Fibroblast of lung (primary cell): Measurements from ENCODE around the gene EGLN2. TPM values are rescaled to one million over a fixed set of nuclear protein-coding genes. Genes with fewer than 3 reads are reported as not detected.
"Not testable (repeated sequence)": the region's sequence is repeated elsewhere in the genome, so short reads cannot be mapped to it uniquely, and the experiment has no call there.

Experiments
- DNase-seq, 2 donors: peaks; one replicate each; pipeline versions ENCODE4 v3.0.0 to v3.0.0-alpha.2; 2010; ENCODE audit warnings: low read depth in 2 of 2
- H2AFZ ChIP-seq: 2 replicates; pipeline ENCODE4 v1.5.1; 2012; ENCODE audit warnings: low read length, control low read depth, inconsistent platforms
- H3K27ac ChIP-seq: 2 replicates; pipeline ENCODE4 v1.5.1; 2011; ENCODE audit warnings: low read length, control low read depth; ENCODE audit not compliant: insufficient read depth
- H3K27me3 ChIP-seq: 2 replicates; pipeline ENCODE4 v1.5.1; 2011; ENCODE audit warnings: mild to moderate bottlenecking, low read length; ENCODE audit not compliant: control insufficient read depth, insufficient read depth
- H3K36me3 ChIP-seq: 2 replicates; pipeline ENCODE4 v1.5.1; 2011; ENCODE audit warnings: low read length; ENCODE audit not compliant: control insufficient read depth, insufficient read depth
- H3K4me1 ChIP-seq: 2 replicates; pipeline ENCODE4 v1.5.1; 2011; ENCODE audit warnings: low read length; ENCODE audit not compliant: control insufficient read depth, insufficient read depth; ENCODE audit errors: extremely low read depth
- H3K4me2 ChIP-seq: 2 replicates; pipeline ENCODE4 v1.5.1; 2011; ENCODE audit warnings: low read length, control low read depth; ENCODE audit not compliant: insufficient read depth; ENCODE audit errors: extremely low read depth
- H3K4me3 ChIP-seq, 4 experiments: fragments of 200-600 bp in 1 of 4; sonication (generic) in 1 of 4; replicated peaks in 1 of 4; 2 replicates each; pipeline ENCODE4 v1.5.1; 2011 to 2016; ENCODE audit warnings: low read length in 4 of 4, low read depth in 3 of 4, mild to moderate bottlenecking in 3 of 4, control low read depth in 2 of 4, inconsistent platforms in 1 of 4, mixed read lengths in 1 of 4; ENCODE audit not compliant: insufficient read depth in 1 of 4; ENCODE audit errors: control extremely low read depth in 1 of 4
- H3K79me2 ChIP-seq: 2 replicates; pipeline ENCODE4 v1.5.1; 2012; ENCODE audit warnings: mild to moderate bottlenecking, low read length, inconsistent platforms; ENCODE audit not compliant: control insufficient read depth, insufficient read depth
- H3K9ac ChIP-seq: 2 replicates; pipeline ENCODE4 v1.5.1; 2011; ENCODE audit warnings: mild to moderate bottlenecking, low read length, control low read depth; ENCODE audit not compliant: insufficient read depth
- H3K9me3 ChIP-seq: 2 replicates; pipeline ENCODE4 v1.5.1; 2012; ENCODE audit warnings: low read depth, low read length; ENCODE audit not compliant: control insufficient read depth, insufficient read depth
- H4K20me1 ChIP-seq: 2 replicates; pipeline ENCODE4 v1.5.1; 2011; ENCODE audit warnings: low read length; ENCODE audit not compliant: control insufficient read depth, insufficient read depth; ENCODE audit errors: extremely low read depth
- EZH2 ChIP-seq: IDR thresholded peaks from 2 replicates; pipeline ENCODE4 v1.5.1; 2012; ENCODE audit warnings: low read length, control low read depth, mild to moderate bottlenecking; ENCODE audit errors: missing control alignments
- polyA plus RNA-seq, 2 donors: library from polyadenylated mRNA; depleted of rRNA in 1 of 2; stranded (reverse) in 1 of 2; unstranded in 1 of 2; fragments of >200 nt; gene quantifications; 2 replicates each; pipeline ENCODE4 v1.2.1, GENCODE V29; 2011 to 2012; ENCODE audit warnings: missing spikeins in 1 of 2
- total RNA-seq: library from RNA; depleted of rRNA; stranded (reverse); fragments of >200 nt; gene quantifications from 2 replicates; pipeline ENCODE4 v1.2.1, GENCODE V29; 2014
- TF ChIP-seq, protein P1 (sequence below), 2 donors: IDR thresholded peaks in 1 of 2; conservative IDR thresholded peaks in 1 of 2; 1 replicate in 1 of 2; 2 replicates in 1 of 2; pipeline ENCODE4 v1.5.1; 2011 to 2012; ENCODE audit warnings: low read length in 2 of 2, control low read depth in 1 of 2, inconsistent platforms in 1 of 2, low read depth in 1 of 2, mild to moderate bottlenecking in 1 of 2

EGLN2 gene
- total and polyA plus RNA-seq, 2 donors (not counting 1 experiment from before 2014, with no cell fraction given): 27.3 to 106 TPM

- TF ChIP-seq, protein P1, sequence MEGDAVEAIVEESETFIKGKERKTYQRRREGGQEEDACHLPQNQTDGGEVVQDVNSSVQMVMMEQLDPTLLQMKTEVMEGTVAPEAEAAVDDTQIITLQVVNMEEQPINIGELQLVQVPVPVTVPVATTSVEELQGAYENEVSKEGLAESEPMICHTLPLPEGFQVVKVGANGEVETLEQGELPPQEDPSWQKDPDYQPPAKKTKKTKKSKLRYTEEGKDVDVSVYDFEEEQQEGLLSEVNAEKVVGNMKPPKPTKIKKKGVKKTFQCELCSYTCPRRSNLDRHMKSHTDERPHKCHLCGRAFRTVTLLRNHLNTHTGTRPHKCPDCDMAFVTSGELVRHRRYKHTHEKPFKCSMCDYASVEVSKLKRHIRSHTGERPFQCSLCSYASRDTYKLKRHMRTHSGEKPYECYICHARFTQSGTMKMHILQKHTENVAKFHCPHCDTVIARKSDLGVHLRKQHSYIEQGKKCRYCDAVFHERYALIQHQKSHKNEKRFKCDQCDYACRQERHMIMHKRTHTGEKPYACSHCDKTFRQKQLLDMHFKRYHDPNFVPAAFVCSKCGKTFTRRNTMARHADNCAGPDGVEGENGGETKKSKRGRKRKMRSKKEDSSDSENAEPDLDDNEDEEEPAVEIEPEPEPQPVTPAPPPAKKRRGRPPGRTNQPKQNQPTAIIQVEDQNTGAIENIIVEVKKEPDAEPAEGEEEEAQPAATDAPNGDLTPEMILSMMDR (conservative IDR thresholded peaks at IDR 0.05 in 1 of 2, IDR thresholded peaks at IDR 0.05 in 1 of 2; ENCODE audit: low read depth in 1 of 2, low read length in 2 of 2): no peak
- TF ChIP-seq EZH2: no peak
- DNase-seq: no peak
- H3K36me3 ChIP-seq: peaks cover 13% of the 10 kb centered on the region
Measured at GRCh38 chr19:40768869-40769268, 30.1 kb upstream of the EGLN2 start.

DNA sequence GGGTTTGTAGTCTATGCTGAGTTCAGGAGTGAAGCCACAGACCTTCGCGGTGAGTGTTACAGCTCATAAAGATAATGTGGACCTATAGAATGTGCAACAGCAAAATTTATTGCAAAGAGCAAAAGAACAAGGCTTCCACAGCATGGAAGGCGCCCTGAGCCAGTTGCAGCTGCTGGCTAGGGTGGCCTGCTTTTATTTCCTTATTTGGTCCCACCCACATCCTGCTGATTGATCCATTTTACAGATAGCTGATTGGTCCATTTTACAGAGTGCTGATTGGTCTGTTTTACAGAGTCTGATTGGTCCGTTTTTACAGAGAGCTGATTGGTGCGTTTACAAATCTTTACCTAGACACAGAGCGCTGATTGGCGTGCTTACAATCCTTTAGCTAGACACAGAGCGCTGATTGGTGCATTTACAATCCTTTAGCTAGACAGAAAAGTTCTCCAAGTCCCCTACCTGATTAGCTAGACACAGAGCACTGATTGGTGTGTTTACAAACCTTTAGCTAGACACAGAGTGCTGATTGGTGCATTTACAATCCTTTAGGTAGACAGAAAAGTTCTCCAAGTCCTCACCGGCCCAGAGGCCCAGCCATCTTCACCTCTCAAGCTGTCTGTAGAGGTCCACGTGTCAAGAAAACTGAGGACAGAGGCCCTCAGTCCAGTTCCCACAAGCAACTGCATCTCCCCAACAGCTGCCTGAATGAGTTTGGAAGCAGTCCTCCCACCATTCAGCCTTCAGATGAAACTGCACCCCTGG lies 27.7 kb upstream of the EGLN2 start:
- not testable (repeated sequence) for H3K79me2 ChIP-seq, H3K4me1 ChIP-seq, H3K9me3 ChIP-seq, H3K27me3 ChIP-seq, H3K27ac ChIP-seq, H2AFZ ChIP-seq, H3K9ac ChIP-seq, H3K4me2 ChIP-seq, DNase-seq, H3K36me3 ChIP-seq, H3K4me3 ChIP-seq, H4K20me1 ChIP-seq

More at GRCh38 chr19:40768869-40769268, 30.1 kb upstream of the EGLN2 start:
- Histone ChIP-seq H3K79me2 (no peaks in the 10 kb centered on the region), H3K27me3 (no peaks in the 10 kb centered on the region), H3K4me2 (no peak overlapping the region), H2AFZ (no peak overlapping the region), H4K20me1 (no peaks in the 10 kb centered on the region), H3K4me1 (no peaks in the 10 kb centered on the region), H3K9ac (no peak overlapping the region), H3K27ac (no peak overlapping the region), H3K4me3 (no peak overlapping the region), H3K9me3 (no peaks in the 10 kb centered on the region)

DNA sequence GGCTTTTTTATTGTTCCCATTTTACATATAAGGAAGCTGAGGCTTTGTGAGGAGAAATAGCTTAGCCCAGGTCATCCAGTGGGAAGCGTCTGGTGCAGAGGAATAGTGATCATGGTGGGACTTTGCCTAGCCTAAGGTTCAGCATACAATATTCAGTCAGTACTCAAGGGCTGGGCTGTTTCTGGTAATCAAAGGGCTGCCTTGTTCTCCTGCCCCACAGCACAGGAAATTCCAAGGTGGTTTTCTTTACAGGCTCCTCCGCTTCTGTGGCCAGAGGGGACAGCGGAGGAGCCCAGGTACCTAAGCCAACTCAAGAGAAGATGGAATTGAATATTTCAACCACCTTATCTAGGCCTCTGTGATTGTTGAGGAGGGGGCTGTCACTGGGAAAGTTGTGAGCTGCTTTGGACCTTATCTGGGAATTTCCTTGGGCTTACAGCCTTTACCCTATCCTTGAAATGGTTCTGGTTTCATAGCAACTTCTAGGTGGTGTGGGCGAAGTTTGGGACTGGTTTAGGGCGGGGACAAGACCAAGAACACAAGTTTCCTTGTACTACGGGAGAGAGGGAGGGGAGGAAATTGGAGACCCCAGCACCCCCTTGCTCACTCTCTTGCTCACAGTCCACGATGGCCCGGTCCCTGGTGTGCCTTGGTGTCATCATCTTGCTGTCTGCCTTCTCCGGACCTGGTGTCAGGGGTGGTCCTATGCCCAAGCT lies 23.9 kb upstream of the EGLN2 start, which contains the start of gene MIA:
TSS of gene MIA (plus strand) at position 606 of the 716 bp plus-strand sequence. CDS start at position 628, 22 bp downstream.
- H3K27ac ChIP-seq: no peak within 1 kb of the TSS
- no peak within 1 kb of the TSS for H2AFZ ChIP-seq
- no peak within 1 kb of the TSS for H3K4me3 ChIP-seq
- peaks cover 11% of the 10 kb centered on the region for H3K4me1 ChIP-seq
- no peaks in the 10 kb centered on the region for H3K9me3 ChIP-seq
- peaks cover under 1% of the 10 kb centered on the region for H3K36me3 ChIP-seq
- DNase-seq: peak in 1 of 2 donors; percentile 35
- no peaks in the 10 kb centered on the region for H3K27me3 ChIP-seq
- H3K9ac ChIP-seq: no peak within 1 kb of the TSS
- TF ChIP-seq, protein P1 (conservative IDR thresholded peaks at IDR 0.05 in 1 of 2, IDR thresholded peaks at IDR 0.05 in 1 of 2; ENCODE audit: low read depth in 1 of 2, low read length in 2 of 2): no peak
- TF ChIP-seq EZH2: no peak
- no peaks in the 10 kb centered on the region for H3K79me2 ChIP-seq
- no peak within 1 kb of the TSS for H3K4me2 ChIP-seq
- H4K20me1 ChIP-seq: no peaks in the 10 kb centered on the region
